GM23338 (cell line): Measurements from ENCODE around the gene TPRG1. TPM values are rescaled to one million over a fixed set of nuclear protein-coding genes. Genes with fewer than 3 reads are reported as not detected.

Source experiments
- ATAC-seq: fragments of 200-7000 bp; cut with Tn5 transposase; 3 replicates; pipeline ENCODE4 v1.9.1; 2020
- DNase-seq: peaks from one replicate; pipeline ENCODE4 v3.0.0-alpha.2; 2015; ENCODE audit warnings: low spot score
- H2AFZ ChIP-seq: fragments of 200-600 bp; sonication (generic); 2 replicates; pipeline ENCODE4 v1.8.0; 2016; ENCODE audit warnings: antibody characterized with exemption, mild to moderate bottlenecking, moderate library complexity
- H3F3A ChIP-seq: fragments of 200-600 bp; sonication (generic); replicated peaks from 2 replicates; pipeline ENCODE4 v1.8.0; 2017; ENCODE audit warnings: antibody characterized with exemption, mixed run types, low read depth
- H3K27ac ChIP-seq: fragments of 200-600 bp; sonication (generic); 2 replicates; pipeline ENCODE4 v1.6.1; 2016; ENCODE audit warnings: low read depth
- H3K27me3 ChIP-seq: fragments of 200-600 bp; sonication (generic); 2 replicates; pipeline ENCODE4 v1.8.0; 2016; ENCODE audit warnings: mild to moderate bottlenecking, mixed run types, moderate library complexity; ENCODE audit not compliant: insufficient read depth
- H3K36me3 ChIP-seq: fragments of 200-600 bp; sonication (generic); 2 replicates; pipeline ENCODE4 v1.8.0; 2016; ENCODE audit warnings: mild to moderate bottlenecking; ENCODE audit not compliant: insufficient read depth
- H3K4me1 ChIP-seq: fragments of 200-600 bp; sonication (generic); 2 replicates; pipeline ENCODE4 v1.8.0; 2016; ENCODE audit warnings: mild to moderate bottlenecking, moderate library complexity; ENCODE audit not compliant: insufficient read depth
- H3K4me2 ChIP-seq: fragments of 200-600 bp; sonication (generic); 2 replicates; pipeline ENCODE4 v1.7.1; 2017; ENCODE audit warnings: mixed run types
- H3K4me3 ChIP-seq: fragments of 200-600 bp; sonication (generic); 2 replicates; pipeline ENCODE4 v1.6.1; 2016; ENCODE audit warnings: mixed run types
- H3K79me2 ChIP-seq: fragments of 200-600 bp; sonication (generic); replicated peaks from 2 replicates; pipeline ENCODE4 v1.8.0; 2017; ENCODE audit warnings: mild to moderate bottlenecking; ENCODE audit not compliant: insufficient read depth
- H3K9me2 ChIP-seq: fragments of 200-600 bp; sonication (generic); 2 replicates; pipeline ENCODE4 v1.8.0; 2017; ENCODE audit not compliant: insufficient read depth
- H4K20me1 ChIP-seq: fragments of 200-600 bp; sonication (generic); replicated peaks from 2 replicates; pipeline ENCODE4 v1.8.0; 2017; ENCODE audit warnings: mild to moderate bottlenecking; ENCODE audit not compliant: insufficient read depth
- H3K27ac Mint-ChIP-seq: 2 replicates; pipeline ENCODE4 v1.8.0; 2020; ENCODE audit warnings: inconsistent platforms, mild to moderate bottlenecking, moderate library complexity, mixed read lengths
- H3K27me3 Mint-ChIP-seq: 3 replicates; pipeline ENCODE4 v1.8.0; 2022; ENCODE audit warnings: low read depth, mild to moderate bottlenecking, moderate library complexity, mixed read lengths, inconsistent platforms; ENCODE audit not compliant: insufficient read depth, poor library complexity
- H3K36me3 Mint-ChIP-seq: 3 replicates; pipeline ENCODE4 v1.8.0; 2021; ENCODE audit warnings: low read depth, mild to moderate bottlenecking, inconsistent platforms, moderate library complexity, mixed read lengths
- H3K4me1 Mint-ChIP-seq: 3 replicates; pipeline ENCODE4 v1.8.0; 2020; ENCODE audit warnings: mild to moderate bottlenecking, inconsistent platforms, mixed read lengths
- H3K4me3 Mint-ChIP-seq: 3 replicates; pipeline ENCODE4 v1.8.0; 2021; ENCODE audit warnings: moderate library complexity, mild to moderate bottlenecking, inconsistent platforms, mixed read lengths
- H3K9me3 Mint-ChIP-seq: 3 replicates; pipeline ENCODE4 v1.8.0; 2020; ENCODE audit warnings: moderate library complexity, mild to moderate bottlenecking, inconsistent platforms, mixed read lengths
- POLR2AphosphoS5 ChIP-seq: IDR thresholded peaks from 2 replicates; pipeline ENCODE4 v1.6.1; 2016; ENCODE audit warnings: antibody characterized with exemption, low read depth
- ZNF114 ChIP-seq: fragments of 250-450 bp; sonication (Bioruptor Pico); IDR thresholded peaks from 2 replicates; pipeline ENCODE4 v1.5.0; 2020; ENCODE audit warnings: mild to moderate bottlenecking, moderate library complexity
- ZNF331 ChIP-seq: fragments of 250-450 bp; sonication (Bioruptor Pico); IDR thresholded peaks from 2 replicates; pipeline ENCODE4 v1.5.0; 2020; ENCODE audit warnings: low read depth, mild to moderate bottlenecking, moderate library complexity
- polyA plus RNA-seq: library from polyadenylated mRNA; unstranded; fragments of >200 nt; fragmentation: Nextera tagmentation; extraction: Ambion mirVana; gene quantifications from 2 replicates; pipeline ENCODE4 v1.2.1, GENCODE V29; 2016
- total RNA-seq: library from RNA; depleted of rRNA; stranded (reverse); fragments of >200 nt; shearing (Covaris generic); gene quantifications from 2 replicates; pipeline ENCODE4 v1.2.3, GENCODE V29; 2014
- TF ChIP-seq, protein P1 (sequence below): fragments of 250-450 bp; sonication (Bioruptor Pico); IDR thresholded peaks from 2 replicates; pipeline ENCODE4 v1.5.0; 2020; ENCODE audit warnings: mild to moderate bottlenecking, moderate library complexity
- TF ChIP-seq, protein P2 (sequence below): IDR thresholded peaks from one replicate; pipeline ENCODE4 v1.6.1; 2018; ENCODE audit warnings: antibody characterized with exemption; ENCODE audit not compliant: unreplicated experiment
- TF ChIP-seq, protein P3 (sequence below), 2 experiments: fragments of 200-600 bp in 1 of 2; sonication (generic) in 1 of 2; conservative IDR thresholded peaks; 2 replicates each; pipeline versions ENCODE4 v1.5.1 to v1.6.1; 2016 to 2017; ENCODE audit warnings: antibody characterized with exemption in 2 of 2, low read depth in 2 of 2, mild to moderate bottlenecking in 2 of 2, moderate library complexity in 1 of 2
- TF ChIP-seq, protein P4 (sequence below): IDR thresholded peaks from 2 replicates; pipeline ENCODE4 v1.6.1; 2016; ENCODE audit warnings: antibody characterized with exemption

TPRG1 gene
- total and polyA plus RNA-seq, 2 experiments from 2014 or later = 0.74 to 1.7 TPM

DNA sequence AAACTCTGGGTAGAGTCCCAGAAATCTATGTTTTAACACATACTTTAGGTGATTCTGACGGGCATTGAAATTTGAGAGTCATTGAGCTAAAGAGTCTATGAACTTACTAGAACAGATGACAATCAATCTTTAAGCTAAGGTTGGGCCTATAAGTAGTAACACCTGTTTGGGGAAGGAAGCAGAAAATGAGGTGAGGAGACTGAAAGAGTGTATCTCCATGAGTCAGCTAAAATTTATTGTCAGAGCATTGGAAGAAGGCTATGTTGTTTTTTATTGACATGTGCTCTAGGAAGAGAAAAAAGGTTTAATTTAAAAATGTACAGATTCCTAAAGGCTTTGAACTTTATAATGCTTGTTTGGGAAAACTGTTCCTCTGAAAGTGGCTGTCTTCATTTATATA, 42.9 kb downstream of the TPRG1 start (continued):
- TF ChIP-seq, protein P1, sequence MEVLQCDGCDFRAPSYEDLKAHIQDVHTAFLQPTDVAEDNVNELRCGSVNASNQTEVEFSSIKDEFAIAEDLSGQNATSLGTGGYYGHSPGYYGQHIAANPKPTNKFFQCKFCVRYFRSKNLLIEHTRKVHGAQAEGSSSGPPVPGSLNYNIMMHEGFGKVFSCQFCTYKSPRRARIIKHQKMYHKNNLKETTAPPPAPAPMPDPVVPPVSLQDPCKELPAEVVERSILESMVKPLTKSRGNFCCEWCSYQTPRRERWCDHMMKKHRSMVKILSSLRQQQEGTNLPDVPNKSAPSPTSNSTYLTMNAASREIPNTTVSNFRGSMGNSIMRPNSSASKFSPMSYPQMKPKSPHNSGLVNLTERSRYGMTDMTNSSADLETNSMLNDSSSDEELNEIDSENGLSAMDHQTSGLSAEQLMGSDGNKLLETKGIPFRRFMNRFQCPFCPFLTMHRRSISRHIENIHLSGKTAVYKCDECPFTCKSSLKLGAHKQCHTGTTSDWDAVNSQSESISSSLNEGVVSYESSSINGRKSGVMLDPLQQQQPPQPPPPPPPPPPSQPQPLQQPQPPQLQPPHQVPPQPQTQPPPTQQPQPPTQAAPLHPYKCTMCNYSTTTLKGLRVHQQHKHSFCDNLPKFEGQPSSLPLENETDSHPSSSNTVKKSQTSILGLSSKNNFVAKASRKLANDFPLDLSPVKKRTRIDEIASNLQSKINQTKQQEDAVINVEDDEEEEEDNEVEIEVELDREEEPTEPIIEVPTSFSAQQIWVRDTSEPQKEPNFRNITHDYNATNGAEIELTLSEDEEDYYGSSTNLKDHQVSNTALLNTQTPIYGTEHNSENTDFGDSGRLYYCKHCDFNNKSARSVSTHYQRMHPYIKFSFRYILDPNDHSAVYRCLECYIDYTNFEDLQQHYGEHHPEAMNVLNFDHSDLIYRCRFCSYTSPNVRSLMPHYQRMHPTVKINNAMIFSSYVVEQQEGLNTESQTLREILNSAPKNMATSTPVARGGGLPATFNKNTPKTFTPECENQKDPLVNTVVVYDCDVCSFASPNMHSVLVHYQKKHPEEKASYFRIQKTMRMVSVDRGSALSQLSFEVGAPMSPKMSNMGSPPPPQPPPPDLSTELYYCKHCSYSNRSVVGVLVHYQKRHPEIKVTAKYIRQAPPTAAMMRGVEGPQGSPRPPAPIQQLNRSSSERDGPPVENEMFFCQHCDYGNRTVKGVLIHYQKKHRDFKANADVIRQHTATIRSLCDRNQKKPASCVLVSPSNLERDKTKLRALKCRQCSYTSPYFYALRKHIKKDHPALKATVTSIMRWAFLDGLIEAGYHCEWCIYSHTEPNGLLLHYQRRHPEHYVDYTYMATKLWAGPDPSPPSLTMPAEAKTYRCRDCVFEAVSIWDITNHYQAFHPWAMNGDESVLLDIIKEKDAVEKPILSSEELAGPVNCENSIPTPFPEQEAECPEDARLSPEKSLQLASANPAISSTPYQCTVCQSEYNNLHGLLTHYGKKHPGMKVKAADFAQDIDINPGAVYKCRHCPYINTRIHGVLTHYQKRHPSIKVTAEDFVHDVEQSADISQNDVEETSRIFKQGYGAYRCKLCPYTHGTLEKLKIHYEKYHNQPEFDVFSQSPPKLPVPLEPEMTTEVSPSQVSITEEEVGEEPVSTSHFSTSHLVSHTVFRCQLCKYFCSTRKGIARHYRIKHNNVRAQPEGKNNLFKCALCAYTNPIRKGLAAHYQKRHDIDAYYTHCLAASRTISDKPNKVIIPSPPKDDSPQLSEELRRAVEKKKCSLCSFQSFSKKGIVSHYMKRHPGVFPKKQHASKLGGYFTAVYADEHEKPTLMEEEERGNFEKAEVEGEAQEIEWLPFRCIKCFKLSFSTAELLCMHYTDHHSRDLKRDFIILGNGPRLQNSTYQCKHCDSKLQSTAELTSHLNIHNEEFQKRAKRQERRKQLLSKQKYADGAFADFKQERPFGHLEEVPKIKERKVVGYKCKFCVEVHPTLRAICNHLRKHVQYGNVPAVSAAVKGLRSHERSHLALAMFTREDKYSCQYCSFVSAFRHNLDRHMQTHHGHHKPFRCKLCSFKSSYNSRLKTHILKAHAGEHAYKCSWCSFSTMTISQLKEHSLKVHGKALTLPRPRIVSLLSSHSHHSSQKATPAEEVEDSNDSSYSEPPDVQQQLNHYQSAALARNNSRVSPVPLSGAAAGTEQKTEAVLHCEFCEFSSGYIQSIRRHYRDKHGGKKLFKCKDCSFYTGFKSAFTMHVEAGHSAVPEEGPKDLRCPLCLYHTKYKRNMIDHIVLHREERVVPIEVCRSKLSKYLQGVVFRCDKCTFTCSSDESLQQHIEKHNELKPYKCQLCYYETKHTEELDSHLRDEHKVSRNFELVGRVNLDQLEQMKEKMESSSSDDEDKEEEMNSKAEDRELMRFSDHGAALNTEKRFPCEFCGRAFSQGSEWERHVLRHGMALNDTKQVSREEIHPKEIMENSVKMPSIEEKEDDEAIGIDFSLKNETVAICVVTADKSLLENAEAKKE (CRISPR knock-in tag) = no peak
- no peak for TF ChIP-seq ZNF114

DNA sequence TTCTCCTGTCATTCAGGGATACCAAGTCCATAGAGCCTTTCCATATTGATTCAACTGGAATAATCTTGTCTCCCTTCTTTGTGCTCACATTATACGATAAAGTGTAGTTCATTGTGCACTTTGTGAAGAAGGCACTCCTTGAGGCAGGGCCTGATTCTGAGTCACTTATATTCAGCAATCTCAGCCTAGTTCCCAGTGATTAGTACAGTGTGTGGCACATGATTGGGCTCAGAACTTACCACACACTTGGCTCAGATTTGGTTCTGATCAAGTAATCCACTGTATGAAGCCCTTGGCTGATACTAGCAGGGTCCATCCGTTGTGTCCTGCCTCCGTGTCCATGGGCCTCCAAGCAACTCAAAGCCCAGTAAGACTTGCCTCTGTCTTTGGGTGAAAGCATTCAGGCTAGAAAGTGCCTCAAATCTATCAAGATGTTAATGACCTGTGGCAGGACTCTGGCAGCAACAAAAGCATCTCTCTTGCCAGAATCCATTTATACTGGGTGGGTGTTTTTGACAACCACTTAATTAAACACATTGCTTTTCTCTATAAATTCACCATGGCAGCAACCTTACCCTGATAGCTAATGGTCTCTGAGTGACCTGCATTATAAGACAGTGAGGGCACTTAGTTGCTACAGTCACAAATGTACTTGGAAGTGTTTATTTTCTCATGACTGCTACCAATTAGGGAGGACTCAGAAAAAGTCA, 51.3 kb downstream of the TPRG1 start:
- Histone ChIP-seq H3K27me3 (no peaks in the 10 kb centered on the region), H3K27ac (no peak overlapping the region), H3K9me2 (no peaks in the 10 kb centered on the region), H2AFZ (no peak overlapping the region), H4K20me1 (no peaks in the 10 kb centered on the region), H3K36me3 (no peaks in the 10 kb centered on the region), H3K4me2 (no peak overlapping the region), H3K4me1 (peaks cover 5% of the 10 kb centered on the region; the same call in 1 of the 2 replicates), H3K4me3 (no peak overlapping the region), H3F3A (no peaks in the 10 kb centered on the region), H3K79me2 (no peaks in the 10 kb centered on the region)
- Mint-ChIP-seq H3K27ac (no peak overlapping the region), H3K4me1 (peaks cover 6% of the 10 kb centered on the region; the same call in 2 of the 3 replicates), H3K36me3 (no peaks in the 10 kb centered on the region), H3K4me3 (no peak overlapping the region), H3K9me3 (no peaks in the 10 kb centered on the region), H3K27me3 (no peaks in the 10 kb centered on the region)
- DNase-seq (no peak), ATAC-seq (no peak)
- TF ChIP-seq POLR2AphosphoS5 (no peak), ZNF331 (CRISPR knock-in tag) (no peak)
- TF ChIP-seq, protein P2, sequence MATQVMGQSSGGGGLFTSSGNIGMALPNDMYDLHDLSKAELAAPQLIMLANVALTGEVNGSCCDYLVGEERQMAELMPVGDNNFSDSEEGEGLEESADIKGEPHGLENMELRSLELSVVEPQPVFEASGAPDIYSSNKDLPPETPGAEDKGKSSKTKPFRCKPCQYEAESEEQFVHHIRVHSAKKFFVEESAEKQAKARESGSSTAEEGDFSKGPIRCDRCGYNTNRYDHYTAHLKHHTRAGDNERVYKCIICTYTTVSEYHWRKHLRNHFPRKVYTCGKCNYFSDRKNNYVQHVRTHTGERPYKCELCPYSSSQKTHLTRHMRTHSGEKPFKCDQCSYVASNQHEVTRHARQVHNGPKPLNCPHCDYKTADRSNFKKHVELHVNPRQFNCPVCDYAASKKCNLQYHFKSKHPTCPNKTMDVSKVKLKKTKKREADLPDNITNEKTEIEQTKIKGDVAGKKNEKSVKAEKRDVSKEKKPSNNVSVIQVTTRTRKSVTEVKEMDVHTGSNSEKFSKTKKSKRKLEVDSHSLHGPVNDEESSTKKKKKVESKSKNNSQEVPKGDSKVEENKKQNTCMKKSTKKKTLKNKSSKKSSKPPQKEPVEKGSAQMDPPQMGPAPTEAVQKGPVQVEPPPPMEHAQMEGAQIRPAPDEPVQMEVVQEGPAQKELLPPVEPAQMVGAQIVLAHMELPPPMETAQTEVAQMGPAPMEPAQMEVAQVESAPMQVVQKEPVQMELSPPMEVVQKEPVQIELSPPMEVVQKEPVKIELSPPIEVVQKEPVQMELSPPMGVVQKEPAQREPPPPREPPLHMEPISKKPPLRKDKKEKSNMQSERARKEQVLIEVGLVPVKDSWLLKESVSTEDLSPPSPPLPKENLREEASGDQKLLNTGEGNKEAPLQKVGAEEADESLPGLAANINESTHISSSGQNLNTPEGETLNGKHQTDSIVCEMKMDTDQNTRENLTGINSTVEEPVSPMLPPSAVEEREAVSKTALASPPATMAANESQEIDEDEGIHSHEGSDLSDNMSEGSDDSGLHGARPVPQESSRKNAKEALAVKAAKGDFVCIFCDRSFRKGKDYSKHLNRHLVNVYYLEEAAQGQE = no peak
- TF ChIP-seq, protein P3, sequence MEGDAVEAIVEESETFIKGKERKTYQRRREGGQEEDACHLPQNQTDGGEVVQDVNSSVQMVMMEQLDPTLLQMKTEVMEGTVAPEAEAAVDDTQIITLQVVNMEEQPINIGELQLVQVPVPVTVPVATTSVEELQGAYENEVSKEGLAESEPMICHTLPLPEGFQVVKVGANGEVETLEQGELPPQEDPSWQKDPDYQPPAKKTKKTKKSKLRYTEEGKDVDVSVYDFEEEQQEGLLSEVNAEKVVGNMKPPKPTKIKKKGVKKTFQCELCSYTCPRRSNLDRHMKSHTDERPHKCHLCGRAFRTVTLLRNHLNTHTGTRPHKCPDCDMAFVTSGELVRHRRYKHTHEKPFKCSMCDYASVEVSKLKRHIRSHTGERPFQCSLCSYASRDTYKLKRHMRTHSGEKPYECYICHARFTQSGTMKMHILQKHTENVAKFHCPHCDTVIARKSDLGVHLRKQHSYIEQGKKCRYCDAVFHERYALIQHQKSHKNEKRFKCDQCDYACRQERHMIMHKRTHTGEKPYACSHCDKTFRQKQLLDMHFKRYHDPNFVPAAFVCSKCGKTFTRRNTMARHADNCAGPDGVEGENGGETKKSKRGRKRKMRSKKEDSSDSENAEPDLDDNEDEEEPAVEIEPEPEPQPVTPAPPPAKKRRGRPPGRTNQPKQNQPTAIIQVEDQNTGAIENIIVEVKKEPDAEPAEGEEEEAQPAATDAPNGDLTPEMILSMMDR (conservative IDR thresholded peaks at IDR 0.05; ENCODE audit: low read depth in 2 of 2) = no peak
- TF ChIP-seq, protein P4, sequence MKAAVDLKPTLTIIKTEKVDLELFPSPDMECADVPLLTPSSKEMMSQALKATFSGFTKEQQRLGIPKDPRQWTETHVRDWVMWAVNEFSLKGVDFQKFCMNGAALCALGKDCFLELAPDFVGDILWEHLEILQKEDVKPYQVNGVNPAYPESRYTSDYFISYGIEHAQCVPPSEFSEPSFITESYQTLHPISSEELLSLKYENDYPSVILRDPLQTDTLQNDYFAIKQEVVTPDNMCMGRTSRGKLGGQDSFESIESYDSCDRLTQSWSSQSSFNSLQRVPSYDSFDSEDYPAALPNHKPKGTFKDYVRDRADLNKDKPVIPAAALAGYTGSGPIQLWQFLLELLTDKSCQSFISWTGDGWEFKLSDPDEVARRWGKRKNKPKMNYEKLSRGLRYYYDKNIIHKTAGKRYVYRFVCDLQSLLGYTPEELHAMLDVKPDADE = no peak
